ENCODE data around the gene RCBTB2.

DNA sequence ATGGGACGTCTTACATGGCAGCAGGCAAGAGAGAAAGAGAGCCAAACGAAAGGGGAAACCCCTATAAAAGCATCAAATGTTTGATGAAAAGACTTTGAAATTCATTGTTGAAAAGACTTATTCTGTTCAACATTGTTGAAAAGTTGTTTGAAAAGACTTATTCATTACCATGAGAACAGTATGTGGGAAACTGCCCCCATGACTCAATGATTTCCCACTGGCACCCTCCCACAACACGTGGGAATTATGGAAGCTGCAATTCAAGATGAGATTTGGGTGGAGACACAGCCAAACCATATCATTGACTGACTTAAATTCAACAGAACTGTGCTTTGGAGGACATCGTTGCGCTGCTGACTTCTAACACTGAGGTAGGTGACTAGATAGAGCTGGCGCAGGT is 48.0 kb upstream of the RCBTB2 start:
- TF ChIP-seq, protein P1, sequence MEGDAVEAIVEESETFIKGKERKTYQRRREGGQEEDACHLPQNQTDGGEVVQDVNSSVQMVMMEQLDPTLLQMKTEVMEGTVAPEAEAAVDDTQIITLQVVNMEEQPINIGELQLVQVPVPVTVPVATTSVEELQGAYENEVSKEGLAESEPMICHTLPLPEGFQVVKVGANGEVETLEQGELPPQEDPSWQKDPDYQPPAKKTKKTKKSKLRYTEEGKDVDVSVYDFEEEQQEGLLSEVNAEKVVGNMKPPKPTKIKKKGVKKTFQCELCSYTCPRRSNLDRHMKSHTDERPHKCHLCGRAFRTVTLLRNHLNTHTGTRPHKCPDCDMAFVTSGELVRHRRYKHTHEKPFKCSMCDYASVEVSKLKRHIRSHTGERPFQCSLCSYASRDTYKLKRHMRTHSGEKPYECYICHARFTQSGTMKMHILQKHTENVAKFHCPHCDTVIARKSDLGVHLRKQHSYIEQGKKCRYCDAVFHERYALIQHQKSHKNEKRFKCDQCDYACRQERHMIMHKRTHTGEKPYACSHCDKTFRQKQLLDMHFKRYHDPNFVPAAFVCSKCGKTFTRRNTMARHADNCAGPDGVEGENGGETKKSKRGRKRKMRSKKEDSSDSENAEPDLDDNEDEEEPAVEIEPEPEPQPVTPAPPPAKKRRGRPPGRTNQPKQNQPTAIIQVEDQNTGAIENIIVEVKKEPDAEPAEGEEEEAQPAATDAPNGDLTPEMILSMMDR (IDR thresholded peaks at IDR 0.05), result no peak
- TF ChIP-seq POLR2A (IDR thresholded peaks at IDR 0.05), result no peak
